HG02970 (cell line): ENCODE data around the gene CDH4.

Experiments used
- ATAC-seq: cut with Tn5 transposase; IDR thresholded peaks from one replicate; pipeline ENCODE4 v1.9.1; 2021; ENCODE audit warnings: mild to moderate bottlenecking, moderate library complexity, moderate number of reproducible peaks; ENCODE audit not compliant: unreplicated experiment, low FRiP score

Gene CDH4

GRCh38 chr20:61650912-61651733 is 399.1 kb downstream of the CDH4 start:
- no peak for ATAC-seq

GRCh38 chr20:61652146-61652545 is 400.1 kb downstream of the CDH4 start:
- ATAC-seq: no peak

- ATAC-seq: no peak
These were observed 402.7 kb downstream of the CDH4 start for GRCh38 chr20:61654726-61655125.

- no peak for ATAC-seq
These were observed 403.5 kb downstream of the CDH4 start for GRCh38 chr20:61655591-61655990.

GRCh38 chr20:61656198-61656597 is 404.1 kb downstream of the CDH4 start:
- no peak for ATAC-seq

GRCh38 chr20:61657721-61658377 is 405.8 kb downstream of the CDH4 start:
- ATAC-seq: no peak

GRCh38 chr20:61658563-61658962 is 406.5 kb downstream of the CDH4 start:
- ATAC-seq: no peak

- no peak for ATAC-seq
These were observed 407.4 kb downstream of the CDH4 start for GRCh38 chr20:61659246-61659993.

GRCh38 chr20:61659994-61660346 is 407.9 kb downstream of the CDH4 start:
- no peak for ATAC-seq

GRCh38 chr20:61660559-61660958 is 408.5 kb downstream of the CDH4 start:
- ATAC-seq: no peak

- no peak for ATAC-seq
These were observed 409.0 kb downstream of the CDH4 start for GRCh38 chr20:61661025-61661424.

GRCh38 chr20:61661583-61661982 is 409.5 kb downstream of the CDH4 start:
- ATAC-seq: no peak

- no peak for ATAC-seq
These were observed 410.3 kb downstream of the CDH4 start for GRCh38 chr20:61662226-61662967.

- no peak for ATAC-seq
These were observed 410.9 kb downstream of the CDH4 start for GRCh38 chr20:61662968-61663331.

- ATAC-seq: no peak
These were observed 411.7 kb downstream of the CDH4 start for GRCh38 chr20:61663521-61664425.

- ATAC-seq: no peak
These were observed 412.7 kb downstream of the CDH4 start for GRCh38 chr20:61664556-61665320.

GRCh38 chr20:61665528-61666470 is 413.7 kb downstream of the CDH4 start:
- no peak for ATAC-seq

GRCh38 chr20:61666471-61666832 is 414.4 kb downstream of the CDH4 start:
- no peak for ATAC-seq
